ENCODE data around the gene ATG13. TPM values are rescaled to one million over a fixed set of nuclear protein-coding genes. Genes with fewer than 3 reads are reported as not detected.
A peak's percentile ranks its signal among the peaks of the same experiment; 100 is the strongest.

Gene ATG13
- total RNA-seq, 1 experiment from 2014 or later, result 83.6 TPM

DNA sequence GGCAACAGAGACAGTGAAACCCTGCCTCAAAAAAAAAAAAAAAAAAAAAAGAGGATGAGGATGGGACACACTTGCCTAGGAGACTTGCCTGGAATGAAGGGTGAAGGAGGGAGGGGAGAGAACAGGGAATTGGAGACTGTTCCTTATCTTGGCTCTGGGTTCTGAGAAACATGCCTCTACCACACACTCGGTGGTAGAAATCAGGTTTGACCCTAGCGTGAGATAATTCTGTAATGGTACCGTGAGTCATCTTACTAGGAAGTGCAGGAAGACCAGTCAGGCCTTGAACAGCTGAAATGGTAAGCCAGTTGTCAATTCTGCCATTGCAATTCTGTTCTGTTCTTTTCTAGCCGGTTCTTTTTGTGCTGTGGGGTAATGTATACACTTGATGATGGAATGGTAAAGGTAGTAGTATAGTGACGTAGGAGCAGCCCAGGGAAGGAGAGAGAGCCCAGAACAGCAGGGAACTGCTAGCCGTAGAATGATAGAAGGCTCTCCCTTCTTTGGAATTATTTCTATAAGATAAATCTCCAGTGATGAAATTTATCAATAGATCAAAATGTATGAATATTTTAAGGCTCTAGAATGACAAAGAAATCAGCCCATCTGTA, 19.6 kb upstream of the ATG13 start:
- Histone ChIP-seq H3K27me3 (no peaks in the 10 kb centered on the region), H3K27ac (no peak overlapping the region), H3K4me3 (no peak overlapping the region), H3K4me1 (peaks cover 7% of the 10 kb centered on the region; the same call in 1 of the 2 replicates), H3K9me3 (replicated peaks) (no peaks in the 10 kb centered on the region), H3K36me3 (no peaks in the 10 kb centered on the region)
- no peak for DNase-seq

DNA sequence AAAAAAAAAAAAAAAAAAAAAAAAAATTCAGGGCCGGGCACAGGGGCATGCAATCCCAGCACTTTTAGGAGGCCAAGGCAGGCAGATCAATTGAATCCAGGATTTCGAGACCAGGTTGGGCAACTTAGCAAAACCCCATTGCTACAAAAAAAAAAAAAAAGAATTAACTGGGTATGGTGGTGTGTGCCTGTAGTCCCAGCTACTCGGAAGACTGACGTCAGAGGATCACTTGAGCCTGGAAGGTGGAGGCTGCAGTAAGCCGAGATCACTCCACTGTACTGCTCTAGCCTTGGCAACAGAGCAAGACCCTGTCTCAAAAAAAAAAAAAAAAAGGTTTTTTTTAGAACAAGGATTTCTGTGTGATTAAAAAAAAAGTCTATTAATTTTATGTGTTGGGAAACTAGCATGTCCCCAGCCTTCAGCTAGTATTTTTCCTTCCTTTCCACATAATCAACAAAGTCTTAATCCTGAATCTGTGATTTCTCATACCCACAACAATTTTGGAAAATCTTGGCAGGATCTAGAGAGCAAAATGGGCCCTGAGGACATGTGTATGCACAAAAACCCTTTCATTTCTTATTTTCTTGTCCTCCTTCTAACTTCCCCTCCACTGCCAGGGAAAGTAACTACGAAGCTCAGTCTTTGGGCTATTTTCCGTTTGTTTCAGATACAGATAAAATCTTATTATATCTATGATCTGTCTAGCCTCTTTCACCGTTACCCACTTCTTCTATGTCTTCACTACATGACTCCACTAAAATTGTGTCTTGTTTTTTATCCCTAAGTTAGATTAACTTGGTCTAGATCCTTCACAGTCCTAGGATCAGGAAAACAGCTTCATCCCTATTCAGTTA, 17.8 kb upstream of the ATG13 start:
- no peaks in the 10 kb centered on the region for H3K36me3 ChIP-seq
- H3K27me3 ChIP-seq, result no peaks in the 10 kb centered on the region
- DNase-seq, result no peak

GRCh38 chr11:46600194-46600960, 17.0 kb upstream of the ATG13 start:
- no peak for DNase-seq

More for the DNA sequence above, 17.8 kb upstream of the ATG13 start:
- Histone ChIP-seq H3K4me1 (0 out of 2 replicates have a peak, but pooled peaks cover 1% of the 10 kb centered on the region), H3K9me3 (replicated peaks) (no peaks in the 10 kb centered on the region), H3K27ac (no peak overlapping the region), H3K4me3 (no peak overlapping the region)

DNA sequence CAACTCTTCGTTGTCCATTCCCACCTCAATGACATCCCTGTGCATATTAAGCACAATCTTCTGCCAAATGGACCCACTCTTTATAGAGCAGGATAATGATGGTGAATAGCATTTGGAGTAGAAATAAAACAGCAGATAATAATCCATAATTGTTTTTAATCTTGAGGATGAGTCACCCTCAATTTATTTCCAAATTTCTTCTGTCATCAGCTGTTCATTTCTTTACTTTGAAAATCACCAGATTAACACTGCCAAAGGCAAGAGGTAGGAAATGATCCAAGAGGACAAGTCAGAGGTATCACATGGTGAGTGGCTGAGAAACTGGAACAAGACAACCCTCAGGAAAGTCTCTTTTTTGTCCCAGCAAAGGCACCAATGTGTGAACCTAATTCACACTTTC, 16.2 kb upstream of the ATG13 start:
- Histone ChIP-seq H3K4me3 (no peak overlapping the region), H3K27me3 (no peaks in the 10 kb centered on the region), H3K4me1 (no peaks in the 10 kb centered on the region), H3K27ac (no peak overlapping the region), H3K9me3 (replicated peaks) (no peaks in the 10 kb centered on the region), H3K36me3 (no peaks in the 10 kb centered on the region)
- no peak for DNase-seq

More at GRCh38 chr11:46600194-46600960, 17.0 kb upstream of the ATG13 start:
- H3K27ac ChIP-seq, result no peak overlapping the region
- H3K9me3 ChIP-seq (replicated peaks), result no peaks in the 10 kb centered on the region
- no peaks in the 10 kb centered on the region for H3K27me3 ChIP-seq
- no peak overlapping the region for H3K4me3 ChIP-seq
- no peaks in the 10 kb centered on the region for H3K36me3 ChIP-seq
- H3K4me1 ChIP-seq, result no peaks in the 10 kb centered on the region

- H3K4me1 ChIP-seq, result no peaks in the 10 kb centered on the region
These were observed 13.5 kb upstream of the ATG13 start for GRCh38 chr11:46603704-46604308.

GRCh38 chr11:46604796-46605195, 12.6 kb upstream of the ATG13 start:
- no peaks in the 10 kb centered on the region for H3K4me1 ChIP-seq
- DNase-seq, result no peak
- no peaks in the 10 kb centered on the region for H3K9me3 ChIP-seq (replicated peaks)
- no peaks in the 10 kb centered on the region for H3K27me3 ChIP-seq
- no peak overlapping the region for H3K4me3 ChIP-seq
- H3K27ac ChIP-seq, result no peak overlapping the region
- no peaks in the 10 kb centered on the region for H3K36me3 ChIP-seq

More at GRCh38 chr11:46603704-46604308, 13.5 kb upstream of the ATG13 start:
- Histone ChIP-seq H3K9me3 (replicated peaks) (no peaks in the 10 kb centered on the region), H3K27me3 (no peaks in the 10 kb centered on the region), H3K4me3 (no peak overlapping the region), H3K27ac (no peak overlapping the region), H3K36me3 (no peaks in the 10 kb centered on the region)
- no peak for DNase-seq

DNA sequence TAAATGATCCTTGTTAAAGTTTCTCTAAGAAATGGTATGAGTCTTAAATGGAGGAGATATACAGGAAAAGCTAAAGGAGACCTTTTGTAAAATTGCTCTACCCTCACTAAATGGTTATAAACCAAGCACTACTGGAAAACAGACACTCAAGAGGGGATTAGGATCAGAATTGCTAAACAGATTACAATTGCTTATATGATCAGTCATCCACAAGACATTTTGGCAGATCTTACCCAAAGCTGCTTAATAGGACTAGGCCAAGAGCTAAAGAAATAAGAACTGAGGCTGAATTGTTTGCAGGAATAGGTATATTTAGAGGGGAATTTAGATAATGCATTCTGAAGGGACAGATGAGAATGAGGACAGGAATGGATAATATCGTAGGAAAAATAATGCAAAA, 9.8 kb upstream of the ATG13 start:
- Histone ChIP-seq H3K36me3 (no peaks in the 10 kb centered on the region), H3K27ac (no peak overlapping the region), H3K4me3 (no peak overlapping the region), H3K27me3 (no peaks in the 10 kb centered on the region), H3K9me3 (replicated peaks) (no peaks in the 10 kb centered on the region), H3K4me1 (no peaks in the 10 kb centered on the region)
- no peak for DNase-seq

GRCh38 chr11:46609386-46609785, 8.0 kb upstream of the ATG13 start:
- Histone ChIP-seq H3K27me3 (no peaks in the 10 kb centered on the region), H3K27ac (no peak overlapping the region), H3K9me3 (replicated peaks) (no peaks in the 10 kb centered on the region), H3K36me3 (no peaks in the 10 kb centered on the region), H3K4me1 (no peaks in the 10 kb centered on the region), H3K4me3 (no peak overlapping the region)
- no peak for DNase-seq

- DNase-seq, result no peak
- H3K27ac ChIP-seq, result no peak overlapping the region
- 0 out of 2 replicates have a peak, but pooled peaks cover 3% of the 10 kb centered on the region for H3K4me1 ChIP-seq
- H3K9me3 ChIP-seq (replicated peaks), result no peaks in the 10 kb centered on the region
- H3K27me3 ChIP-seq, result no peaks in the 10 kb centered on the region
- no peak overlapping the region for H3K4me3 ChIP-seq
- H3K36me3 ChIP-seq, result no peaks in the 10 kb centered on the region
These were observed 5.6 kb upstream of the ATG13 start for GRCh38 chr11:46611526-46612304.

- DNase-seq, result no peak
- Histone ChIP-seq H3K9me3 (replicated peaks) (no peaks in the 10 kb centered on the region), H3K27me3 (no peaks in the 10 kb centered on the region), H3K4me1 (0 out of 2 replicates have a peak, but pooled peaks cover 3% of the 10 kb centered on the region), H3K27ac (no peak overlapping the region), H3K4me3 (no peak overlapping the region), H3K36me3 (no peaks in the 10 kb centered on the region)
These were observed 5.0 kb upstream of the ATG13 start for GRCh38 chr11:46612326-46612725.

GRCh38 chr11:46615756-46616155, 1.6 kb upstream of the ATG13 start:
- Histone ChIP-seq H3K9me3 (replicated peaks) (no peaks in the 10 kb centered on the region), H3K36me3 (no peaks in the 10 kb centered on the region), H3K4me1 (peaks cover 7% of the 10 kb centered on the region; the same call in 1 of the 2 replicates), H3K27ac (no peak overlapping the region; the same call in 1 of the 2 replicates), H3K27me3 (no peaks in the 10 kb centered on the region), H3K4me3 (no peak overlapping the region; the same call in 1 of the 2 replicates)
- no peak for DNase-seq

GRCh38 chr11:46616551-46617133, 711 bp upstream of the ATG13 start:
- H3K9me3 ChIP-seq (replicated peaks), result no peaks in the 10 kb centered on the region
- no peaks in the 10 kb centered on the region for H3K27me3 ChIP-seq
- H3K4me1 ChIP-seq, result peaks cover 7% of the 10 kb centered on the region; the same call in 1 of the 2 replicates
- H3K27ac ChIP-seq, result peak overlapping the region; percentile 98
- DNase-seq, result no peak
- peak overlapping the region; percentile 96 for H3K4me3 ChIP-seq
- no peaks in the 10 kb centered on the region for H3K36me3 ChIP-seq

DNA sequence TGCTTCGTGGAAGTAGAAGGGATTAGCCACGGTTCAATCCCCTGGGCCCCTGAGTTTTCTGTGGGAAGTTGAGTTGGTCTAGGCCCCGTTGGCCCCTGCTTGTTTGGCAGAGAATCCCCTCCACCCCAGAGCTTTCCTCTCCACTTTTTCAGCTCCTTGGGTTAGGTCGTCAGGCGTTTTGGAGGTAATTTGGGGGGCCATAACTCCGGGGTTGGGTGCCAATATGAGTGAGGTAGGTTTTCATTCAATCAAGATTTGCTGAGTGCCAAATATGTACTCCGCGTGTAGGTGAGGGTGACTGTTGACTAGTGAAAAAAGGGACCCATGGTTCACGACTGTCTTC, 590 bp downstream of the ATG13 start:
- H3K4me3 ChIP-seq, result peak overlapping the region; percentile 96
- DNase-seq, result no peak
- peaks cover 7% of the 10 kb centered on the region; the same call in 1 of the 2 replicates for H3K4me1 ChIP-seq
- no peaks in the 10 kb centered on the region for H3K9me3 ChIP-seq (replicated peaks)
- no peaks in the 10 kb centered on the region for H3K27me3 ChIP-seq
- 0 out of 2 replicates have a peak, but pooled peaks cover 3% of the 10 kb centered on the region for H3K36me3 ChIP-seq
- H3K27ac ChIP-seq, result peak overlapping the region; percentile 98
